Skeletal muscle satellite cell (primary cell): ENCODE results near the gene GALNT18.

ENCODE experiments used
- H3K27me3 ChIP-seq: 2 replicates; pipeline ENCODE4 v1.7.0; 2013; ENCODE audit warnings: low read length; ENCODE audit not compliant: control insufficient read depth, insufficient read depth
- H3K36me3 ChIP-seq: 2 replicates; pipeline ENCODE4 v1.7.0; 2013; ENCODE audit warnings: mild to moderate bottlenecking, control low read depth, low read length; ENCODE audit not compliant: insufficient read depth
- H3K4me1 ChIP-seq: 2 replicates; pipeline ENCODE4 v1.7.0; 2013; ENCODE audit warnings: low read length; ENCODE audit not compliant: control insufficient read depth, insufficient read depth
- H3K4me2 ChIP-seq: 2 replicates; pipeline ENCODE4 v1.7.0; 2013; ENCODE audit warnings: mild to moderate bottlenecking, low read length
- H3K4me3 ChIP-seq: 2 replicates; pipeline ENCODE4 v1.7.0; 2013; ENCODE audit warnings: low read length
- H3K9ac ChIP-seq: 2 replicates; pipeline ENCODE4 v1.7.0; 2013; ENCODE audit warnings: mild to moderate bottlenecking, low read depth, low read length, moderate library complexity
- H3K9me3 ChIP-seq: replicated peaks from 2 replicates; pipeline ENCODE4 v1.7.0; 2013; ENCODE audit warnings: mild to moderate bottlenecking, control low read depth, low read length

The GALNT18 gene

DNA sequence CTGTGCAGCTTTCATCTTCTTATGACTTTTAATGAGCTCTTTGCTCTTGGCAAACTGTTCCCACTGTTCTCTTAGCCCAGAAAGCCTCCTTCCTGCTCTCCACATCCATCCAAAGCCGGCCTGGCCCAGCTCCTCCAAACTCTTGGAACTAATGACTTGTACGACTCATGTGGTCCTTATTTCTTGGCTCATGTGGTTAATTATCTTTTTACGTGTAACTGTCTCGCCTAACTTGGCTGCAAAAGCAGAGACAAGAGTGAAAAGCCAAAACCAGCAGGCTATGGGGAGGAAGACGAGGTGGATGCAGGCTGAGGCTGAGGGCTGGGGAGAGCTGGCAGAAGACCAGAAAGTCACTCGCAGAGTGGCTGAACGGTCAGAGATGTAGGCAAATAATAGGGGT, 274.2 kb downstream of the GALNT18 start:
- H3K4me2 ChIP-seq: no peak overlapping the region
- H3K36me3 ChIP-seq: no peaks in the 10 kb centered on the region
- no peak overlapping the region for H3K4me3 ChIP-seq
- H3K9ac ChIP-seq: no peak overlapping the region
- peaks cover 23% of the 10 kb centered on the region for H3K27me3 ChIP-seq
- H3K4me1 ChIP-seq: peaks cover 20% of the 10 kb centered on the region
- no peaks in the 10 kb centered on the region for H3K9me3 ChIP-seq

DNA sequence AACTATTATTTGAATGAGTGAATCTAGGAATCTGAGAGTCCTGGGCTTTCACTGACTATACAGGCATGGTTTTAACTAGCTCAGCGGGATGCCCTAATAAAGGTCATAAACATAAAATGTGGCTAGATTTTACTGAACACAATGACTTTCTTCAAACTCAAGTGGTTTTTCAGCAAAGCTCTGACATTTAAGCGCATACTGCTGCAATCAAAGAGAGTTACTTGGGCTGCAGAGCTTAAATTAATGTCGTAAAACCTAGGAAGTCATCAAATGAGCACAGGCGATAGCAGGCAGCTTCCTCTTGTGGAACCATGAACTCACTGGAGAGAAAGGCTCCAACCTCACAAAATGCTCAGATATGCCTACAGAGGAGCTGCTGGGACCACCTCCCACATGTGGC, 275.5 kb downstream of the GALNT18 start:
- H3K4me1 ChIP-seq: peaks cover 18% of the 10 kb centered on the region
- H3K9ac ChIP-seq: no peak overlapping the region
- no peaks in the 10 kb centered on the region for H3K36me3 ChIP-seq
- no peak overlapping the region for H3K4me2 ChIP-seq
- peaks cover 27% of the 10 kb centered on the region for H3K27me3 ChIP-seq
- no peaks in the 10 kb centered on the region for H3K9me3 ChIP-seq
- no peak overlapping the region for H3K4me3 ChIP-seq

DNA sequence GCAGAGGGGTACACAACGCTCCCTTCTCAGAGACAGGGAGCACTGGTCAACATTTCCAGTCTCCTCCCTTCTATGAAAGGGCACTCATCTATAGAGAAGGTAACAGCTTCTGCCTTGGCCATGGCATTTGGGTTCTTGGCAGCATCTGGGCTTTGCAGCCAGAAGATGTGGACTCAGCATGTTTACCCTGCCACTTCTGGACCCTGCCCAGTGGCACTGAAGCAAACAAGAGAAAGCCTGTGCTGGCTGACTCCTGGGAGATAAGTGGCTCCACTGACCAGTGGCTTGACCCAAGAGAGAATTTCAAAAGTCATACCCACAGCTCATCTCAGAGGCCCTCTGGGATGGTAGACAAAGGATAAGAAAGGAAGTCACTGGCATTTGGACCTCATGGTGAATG, 276.7 kb downstream of the GALNT18 start:
- Histone ChIP-seq H3K36me3 (no peaks in the 10 kb centered on the region), H3K9me3 (no peaks in the 10 kb centered on the region), H3K4me2 (no peak overlapping the region), H3K4me1 (peaks cover 6% of the 10 kb centered on the region), H3K4me3 (no peak overlapping the region), H3K27me3 (peaks cover 27% of the 10 kb centered on the region), H3K9ac (no peak overlapping the region)

DNA sequence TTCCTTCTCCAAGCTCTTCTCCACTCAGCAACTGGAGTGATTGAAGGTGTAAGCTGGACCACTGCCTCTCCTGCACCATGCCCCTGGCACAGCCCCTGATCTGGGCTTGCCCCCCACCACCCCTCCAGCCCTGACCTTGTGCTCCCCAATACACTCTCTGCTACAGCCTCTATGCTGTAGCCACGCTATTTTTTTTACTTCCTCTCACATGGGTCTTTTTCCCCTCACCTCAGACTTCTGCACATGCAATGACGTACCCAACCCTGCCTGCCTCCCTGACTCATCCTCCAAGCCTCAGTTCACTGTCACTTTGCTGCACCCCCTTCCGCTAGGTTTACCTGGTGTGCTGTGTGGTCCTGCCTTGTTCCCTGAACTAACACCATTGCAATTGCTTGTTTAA, 277.8 kb downstream of the GALNT18 start:
- H3K9ac ChIP-seq: no peak overlapping the region
- H3K9me3 ChIP-seq: no peaks in the 10 kb centered on the region
- H3K4me1 ChIP-seq: no peaks in the 10 kb centered on the region
- no peak overlapping the region for H3K4me3 ChIP-seq
- no peaks in the 10 kb centered on the region for H3K36me3 ChIP-seq
- H3K4me2 ChIP-seq: no peak overlapping the region
- H3K27me3 ChIP-seq: peaks cover 27% of the 10 kb centered on the region

DNA sequence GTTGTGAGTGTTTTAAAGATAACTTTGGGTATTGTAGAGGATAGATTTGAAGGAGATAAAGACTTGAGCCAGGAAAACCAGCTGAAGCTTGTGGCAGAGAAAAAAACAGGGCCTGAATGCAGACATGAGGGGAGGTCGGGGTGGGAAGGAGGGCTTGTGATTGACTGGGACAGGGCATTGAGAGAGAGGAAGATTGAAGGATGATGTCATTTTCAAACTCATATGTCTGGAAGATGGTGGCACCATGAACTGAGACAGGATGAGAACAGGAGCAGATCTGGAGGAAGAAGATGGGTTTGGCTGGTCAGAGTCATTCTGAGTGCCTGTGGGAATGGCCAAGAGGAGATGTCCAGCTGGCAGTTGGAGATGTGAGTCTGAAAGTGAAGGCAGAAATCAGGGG, 283.5 kb downstream of the GALNT18 start:
- H3K4me2 ChIP-seq: no peak overlapping the region
- H3K9ac ChIP-seq: no peak overlapping the region
- H3K36me3 ChIP-seq: no peaks in the 10 kb centered on the region
- peaks cover 4% of the 10 kb centered on the region for H3K4me1 ChIP-seq
- H3K27me3 ChIP-seq: peaks cover 26% of the 10 kb centered on the region
- no peaks in the 10 kb centered on the region for H3K9me3 ChIP-seq
- H3K4me3 ChIP-seq: no peak overlapping the region

DNA sequence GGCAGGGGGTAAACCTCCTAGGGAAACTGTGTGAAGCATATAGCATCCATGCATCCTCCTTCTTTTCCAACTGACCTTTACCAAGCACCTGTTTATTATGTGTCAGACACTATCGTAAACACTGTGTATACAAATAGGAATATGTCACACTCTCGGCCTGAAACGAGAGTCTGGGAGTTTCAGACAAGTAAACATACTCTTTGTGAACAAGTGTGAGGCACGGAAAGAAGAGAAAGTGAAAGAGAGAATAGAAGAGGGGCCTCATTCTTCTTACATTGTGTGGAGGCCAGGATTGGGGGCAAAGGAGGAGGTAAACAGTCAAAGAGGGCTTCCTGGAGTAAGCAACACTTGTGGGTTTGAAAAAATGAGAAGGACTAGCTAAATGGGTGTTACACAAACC, 285.1 kb downstream of the GALNT18 start:
- H3K36me3 ChIP-seq: no peaks in the 10 kb centered on the region
- no peaks in the 10 kb centered on the region for H3K9me3 ChIP-seq
- no peak overlapping the region for H3K4me3 ChIP-seq
- no peak overlapping the region for H3K4me2 ChIP-seq
- peaks cover 20% of the 10 kb centered on the region for H3K27me3 ChIP-seq
- H3K9ac ChIP-seq: no peak overlapping the region
- peaks cover 4% of the 10 kb centered on the region for H3K4me1 ChIP-seq

DNA sequence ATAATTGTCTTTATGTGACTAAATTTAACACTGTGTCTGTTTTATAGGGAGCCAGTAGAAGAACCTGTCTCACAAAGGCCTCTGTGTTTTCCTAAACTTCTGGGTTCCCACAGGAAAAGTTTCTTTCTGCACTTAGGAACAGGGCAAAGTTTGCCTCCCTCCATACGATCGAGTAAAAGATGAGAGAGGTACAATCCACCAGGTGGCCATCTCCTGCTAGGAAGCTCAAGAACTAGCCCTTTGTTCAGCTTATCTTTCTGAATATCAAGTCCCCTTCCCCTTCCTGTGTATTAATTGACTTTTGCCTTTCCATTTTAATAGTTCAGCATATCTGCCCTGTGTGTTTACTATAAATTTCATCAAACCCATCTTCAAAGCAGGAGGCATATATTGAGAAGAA, 286.8 kb downstream of the GALNT18 start:
- Histone ChIP-seq H3K27me3 (peaks cover 21% of the 10 kb centered on the region), H3K4me2 (no peak overlapping the region), H3K36me3 (no peaks in the 10 kb centered on the region), H3K9me3 (no peaks in the 10 kb centered on the region), H3K9ac (no peak overlapping the region), H3K4me1 (peaks cover 4% of the 10 kb centered on the region), H3K4me3 (no peak overlapping the region)

DNA sequence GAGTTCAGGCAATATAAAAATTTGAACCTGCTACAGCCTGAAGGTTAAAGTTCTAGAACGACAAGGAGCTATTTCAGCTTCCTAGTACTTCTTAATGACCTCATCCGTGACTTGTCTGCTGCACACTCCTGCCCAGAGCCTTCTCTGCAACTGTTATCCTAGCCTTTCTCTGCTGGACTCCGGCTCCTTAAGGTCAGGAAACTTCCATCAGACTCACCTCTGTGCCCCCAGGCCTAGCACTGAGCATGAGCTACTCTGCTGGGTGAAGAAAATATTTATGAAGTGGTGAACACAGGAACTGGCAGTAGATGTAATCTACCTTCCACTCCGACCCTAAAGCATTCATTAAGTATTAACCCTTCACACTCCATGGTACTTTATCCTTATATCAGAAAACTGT, 287.2 kb downstream of the GALNT18 start:
- H3K9ac ChIP-seq: no peak overlapping the region
- H3K4me3 ChIP-seq: no peak overlapping the region
- H3K36me3 ChIP-seq: no peaks in the 10 kb centered on the region
- H3K9me3 ChIP-seq: no peaks in the 10 kb centered on the region
- peaks cover 24% of the 10 kb centered on the region for H3K27me3 ChIP-seq
- H3K4me1 ChIP-seq: peaks cover 4% of the 10 kb centered on the region
- H3K4me2 ChIP-seq: no peak overlapping the region

DNA sequence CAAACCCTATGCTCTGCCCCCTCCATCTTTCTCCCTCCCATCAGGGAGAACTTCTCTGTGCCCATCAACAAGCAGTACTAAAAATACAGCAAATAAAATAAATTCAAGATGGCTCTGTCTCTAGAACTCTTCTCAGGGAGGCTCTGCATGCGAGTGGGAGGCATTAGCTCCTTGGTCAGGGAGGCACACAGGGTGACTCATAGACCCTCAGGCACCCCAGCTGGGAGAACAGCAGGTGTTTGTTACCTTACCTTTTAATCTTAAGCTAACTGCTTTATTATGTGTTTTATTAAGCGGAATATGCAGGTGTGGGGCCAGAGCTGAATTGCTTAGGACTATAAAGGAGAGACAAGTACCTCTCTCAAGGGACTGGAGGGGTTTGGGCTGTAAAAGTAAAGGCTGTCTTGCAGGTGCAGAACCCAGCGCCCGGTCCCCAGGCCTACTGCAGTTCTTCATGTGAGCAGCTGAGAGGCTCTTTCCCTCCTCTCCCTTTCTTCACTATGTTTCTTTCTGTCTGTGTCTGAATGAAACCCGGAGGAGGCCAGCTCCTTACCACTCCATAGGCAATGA, 289.6 kb downstream of the GALNT18 start:
- no peaks in the 10 kb centered on the region for H3K9me3 ChIP-seq
- H3K4me1 ChIP-seq: no peaks in the 10 kb centered on the region
- no peak overlapping the region for H3K4me3 ChIP-seq
- H3K9ac ChIP-seq: no peak overlapping the region
- H3K4me2 ChIP-seq: no peak overlapping the region
- peaks cover 20% of the 10 kb centered on the region for H3K27me3 ChIP-seq
- H3K36me3 ChIP-seq: no peaks in the 10 kb centered on the region

DNA sequence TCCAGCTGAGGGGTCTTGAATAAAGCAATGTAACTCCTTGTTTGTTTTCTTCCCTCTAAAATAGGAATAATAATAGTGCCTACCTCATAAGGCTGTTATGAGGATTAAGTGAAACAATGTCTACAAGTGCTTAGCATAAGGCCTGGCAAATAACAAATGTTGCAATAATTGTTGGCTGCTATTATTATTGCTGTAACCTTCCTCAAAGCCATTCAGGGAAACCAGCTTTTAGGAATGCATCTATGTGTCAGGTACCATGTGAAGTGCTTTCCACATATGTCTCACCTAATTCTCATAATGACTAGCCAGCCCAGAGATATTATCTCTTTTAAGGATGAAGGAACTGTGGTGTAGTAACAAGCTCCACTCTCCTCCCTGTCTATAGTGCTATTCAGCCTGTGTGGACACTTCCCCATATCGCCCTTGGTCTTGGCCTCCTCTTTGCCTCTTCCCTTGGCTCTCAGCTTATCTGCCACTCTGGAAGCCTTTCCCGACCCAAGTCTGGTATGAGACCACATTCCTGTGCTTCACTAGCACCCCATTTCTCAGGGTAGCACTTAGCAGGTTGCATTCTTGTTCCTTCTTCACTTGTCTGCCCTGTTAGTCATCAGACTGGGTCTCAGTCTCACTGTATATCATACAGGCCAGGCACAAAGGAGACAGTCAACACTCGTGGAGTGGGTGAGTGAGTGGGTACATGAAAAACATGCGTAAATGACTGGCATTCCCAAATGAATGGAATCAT, 292.6 kb downstream of the GALNT18 start:
- no peaks in the 10 kb centered on the region for H3K4me1 ChIP-seq
- no peaks in the 10 kb centered on the region for H3K36me3 ChIP-seq
- H3K27me3 ChIP-seq: peaks cover 10% of the 10 kb centered on the region
- no peaks in the 10 kb centered on the region for H3K9me3 ChIP-seq
- H3K4me2 ChIP-seq: no peak overlapping the region
- no peak overlapping the region for H3K4me3 ChIP-seq
- H3K9ac ChIP-seq: no peak overlapping the region

DNA sequence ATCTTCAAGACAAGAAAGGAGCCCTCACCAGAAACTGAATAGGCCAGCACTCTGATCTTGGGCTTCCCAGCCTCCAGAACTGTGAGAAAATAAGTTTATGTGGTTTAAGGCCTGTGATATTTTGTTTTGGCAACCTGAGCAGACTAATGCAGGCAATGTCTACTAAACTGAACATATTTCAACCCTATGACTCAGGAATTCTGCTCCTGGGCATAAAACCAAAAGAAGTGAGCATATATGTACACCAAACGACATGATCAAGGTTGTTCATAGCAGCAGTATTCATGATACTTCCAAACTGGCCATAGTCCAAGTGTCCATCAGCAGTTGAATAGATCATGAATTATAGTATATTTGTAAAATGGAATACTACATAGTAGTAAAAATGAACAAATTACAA, 297.7 kb downstream of the GALNT18 start:
- H3K27me3 ChIP-seq: peaks cover 6% of the 10 kb centered on the region
- H3K9me3 ChIP-seq: no peaks in the 10 kb centered on the region

DNA sequence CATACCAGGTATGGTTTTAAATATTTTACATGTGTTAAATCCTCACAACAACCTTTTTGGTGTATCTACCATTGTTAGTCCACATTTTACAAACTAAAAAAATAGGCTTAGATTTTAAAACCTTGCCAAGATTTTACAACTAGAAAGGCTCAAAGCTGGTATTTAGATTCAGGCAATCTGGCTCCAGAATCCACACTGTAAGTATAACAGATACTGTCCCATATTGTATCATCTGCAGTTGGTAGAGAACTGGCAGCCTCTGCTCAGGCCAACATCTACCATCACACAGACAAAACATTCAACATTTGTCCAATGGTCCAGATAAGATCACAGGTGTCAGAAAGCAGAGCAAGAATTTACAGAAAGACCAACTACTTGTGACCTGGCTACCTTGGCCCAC, 299.7 kb downstream of the GALNT18 start:
- no peak overlapping the region for H3K9ac ChIP-seq
- no peak overlapping the region for H3K4me2 ChIP-seq
- H3K4me1 ChIP-seq: no peaks in the 10 kb centered on the region
- no peaks in the 10 kb centered on the region for H3K36me3 ChIP-seq
- H3K4me3 ChIP-seq: no peak overlapping the region
- H3K9me3 ChIP-seq: no peaks in the 10 kb centered on the region
- peaks cover 4% of the 10 kb centered on the region for H3K27me3 ChIP-seq

More for the DNA sequence above, 297.7 kb downstream of the GALNT18 start:
- H3K36me3 ChIP-seq: no peaks in the 10 kb centered on the region
- no peak overlapping the region for H3K9ac ChIP-seq
- no peak overlapping the region for H3K4me3 ChIP-seq
- no peak overlapping the region for H3K4me2 ChIP-seq
- no peaks in the 10 kb centered on the region for H3K4me1 ChIP-seq
